GM18526 (cell line): ENCODE measurements around the gene ECT2.

Experiments used
- POLR2A ChIP-seq: IDR thresholded peaks from 3 replicates; pipeline ENCODE4 v1.6.1; 2011; ENCODE audit not compliant: insufficient read length; ENCODE audit errors: extremely low read depth

The ECT2 gene, protein sequence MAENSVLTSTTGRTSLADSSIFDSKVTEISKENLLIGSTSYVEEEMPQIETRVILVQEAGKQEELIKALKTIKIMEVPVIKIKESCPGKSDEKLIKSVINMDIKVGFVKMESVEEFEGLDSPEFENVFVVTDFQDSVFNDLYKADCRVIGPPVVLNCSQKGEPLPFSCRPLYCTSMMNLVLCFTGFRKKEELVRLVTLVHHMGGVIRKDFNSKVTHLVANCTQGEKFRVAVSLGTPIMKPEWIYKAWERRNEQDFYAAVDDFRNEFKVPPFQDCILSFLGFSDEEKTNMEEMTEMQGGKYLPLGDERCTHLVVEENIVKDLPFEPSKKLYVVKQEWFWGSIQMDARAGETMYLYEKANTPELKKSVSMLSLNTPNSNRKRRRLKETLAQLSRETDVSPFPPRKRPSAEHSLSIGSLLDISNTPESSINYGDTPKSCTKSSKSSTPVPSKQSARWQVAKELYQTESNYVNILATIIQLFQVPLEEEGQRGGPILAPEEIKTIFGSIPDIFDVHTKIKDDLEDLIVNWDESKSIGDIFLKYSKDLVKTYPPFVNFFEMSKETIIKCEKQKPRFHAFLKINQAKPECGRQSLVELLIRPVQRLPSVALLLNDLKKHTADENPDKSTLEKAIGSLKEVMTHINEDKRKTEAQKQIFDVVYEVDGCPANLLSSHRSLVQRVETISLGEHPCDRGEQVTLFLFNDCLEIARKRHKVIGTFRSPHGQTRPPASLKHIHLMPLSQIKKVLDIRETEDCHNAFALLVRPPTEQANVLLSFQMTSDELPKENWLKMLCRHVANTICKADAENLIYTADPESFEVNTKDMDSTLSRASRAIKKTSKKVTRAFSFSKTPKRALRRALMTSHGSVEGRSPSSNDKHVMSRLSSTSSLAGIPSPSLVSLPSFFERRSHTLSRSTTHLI

GRCh38 chr3:172750368-172751174, at the start of gene ECT2:
ECT2 (plus strand) TSS chr3:172750726; CDS start chr3:172754531, 3,805 bp downstream.
- peak; percentile 59 for TF ChIP-seq POLR2A

GRCh38 chr3:172700936-172701455, 49.5 kb upstream of the ECT2 start:
- no peak for TF ChIP-seq POLR2A

- TF ChIP-seq POLR2A, result no peak
Observed at GRCh38 chr3:172701751-172702150, 48.8 kb upstream of the ECT2 start.

DNA sequence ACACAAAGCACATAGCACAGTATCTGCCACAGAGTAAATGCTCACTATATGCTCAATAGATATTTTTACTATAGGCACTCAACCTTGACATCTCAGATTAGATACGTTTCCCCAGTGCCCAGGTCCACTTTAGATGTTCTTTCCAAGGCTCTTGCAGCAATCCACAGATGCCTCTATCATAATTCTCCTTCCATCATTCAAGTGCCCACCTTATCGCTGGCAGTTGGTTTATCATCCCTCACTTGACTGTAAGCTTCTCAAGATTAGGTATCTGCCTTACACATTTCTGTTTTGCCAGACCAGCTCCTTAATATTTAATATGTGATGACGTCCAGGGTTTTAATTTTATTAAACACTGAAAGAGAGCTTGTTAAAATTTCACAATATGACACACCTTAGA, 48.3 kb upstream of the ECT2 start:
- TF ChIP-seq POLR2A, result no peak

GRCh38 chr3:172704001-172704400, 46.5 kb upstream of the ECT2 start:
- TF ChIP-seq POLR2A, result no peak

- TF ChIP-seq POLR2A, result no peak
Observed at GRCh38 chr3:172705170-172705569, 45.4 kb upstream of the ECT2 start.

DNA sequence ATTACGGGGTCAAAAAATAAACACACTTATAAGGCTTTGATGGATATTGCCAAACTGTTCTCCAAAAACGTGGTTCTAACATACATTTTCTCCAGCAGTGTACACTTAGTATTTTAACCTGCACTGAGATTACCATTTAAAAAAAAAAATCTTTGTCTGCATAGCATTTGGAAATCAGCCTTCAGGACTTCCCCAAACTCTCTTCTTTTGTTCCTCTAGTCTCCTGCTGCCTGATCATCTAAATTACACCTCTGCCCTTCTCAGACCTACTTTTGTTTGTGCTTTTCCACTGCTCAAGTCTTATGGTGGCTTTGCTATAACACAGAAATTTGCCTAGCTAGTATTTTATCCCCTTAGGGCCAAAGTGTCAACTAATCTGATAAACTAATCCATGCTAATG, 43.5 kb upstream of the ECT2 start:
- TF ChIP-seq POLR2A, result no peak

DNA sequence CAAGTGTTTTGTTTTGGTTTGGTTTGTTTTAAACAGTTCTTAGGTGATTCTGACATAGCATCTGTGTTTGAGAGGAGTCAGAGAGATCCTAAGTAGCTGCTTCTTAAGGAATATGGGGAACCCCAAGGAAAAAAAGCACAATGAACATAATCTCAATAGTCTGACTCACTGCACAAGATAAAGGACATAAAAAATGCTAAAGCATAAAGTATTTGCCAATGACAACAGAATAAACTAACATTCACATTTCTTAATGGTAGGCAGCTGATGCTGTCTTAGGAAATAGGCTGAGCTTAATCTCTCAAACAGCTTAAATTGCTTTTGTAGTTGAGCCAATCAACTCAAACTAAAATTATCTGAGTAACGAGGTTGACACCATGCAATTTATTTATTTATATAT, 42.6 kb upstream of the ECT2 start:
- TF ChIP-seq POLR2A, result no peak

- TF ChIP-seq POLR2A, result no peak
Observed at GRCh38 chr3:172708921-172709773, 41.4 kb upstream of the ECT2 start.

- no peak for TF ChIP-seq POLR2A
Observed at GRCh38 chr3:172709774-172710663, 40.5 kb upstream of the ECT2 start.

- TF ChIP-seq POLR2A, result peak; percentile 91
Observed at GRCh38 chr3:172710664-172711453, 39.7 kb upstream of the ECT2 start, which contains the start of gene NCEH1. NCEH1 (minus strand) TSS chr3:172711067; CDS start chr3:172710984, 83 bp downstream.

GRCh38 chr3:172711454-172711795, 39.1 kb upstream of the ECT2 start:
- TF ChIP-seq POLR2A, result no peak
